SK-N-SH treated with all-trans-retinoic acid at 6 μM for 48 hours (cell line): ENCODE results near the gene ARHGAP21.

Experiments
- ATAC-seq: fragments of 200-7000 bp; cut with Tn5 transposase; 3 replicates; pipeline ENCODE4 v1.9.1; 2020; ENCODE audit warnings: mild to moderate bottlenecking, moderate library complexity
- ARNTL ChIP-seq: fragments of 450-650 bp; formaldehyde crosslinking; IDR thresholded peaks from 2 replicates; pipeline ENCODE4 v1.5.0; 2020; ENCODE audit warnings: low read depth, mild to moderate bottlenecking, moderate library complexity, borderline replicate concordance
- BACH2 ChIP-seq: fragments of 250-450 bp; sonication (Bioruptor Pico); IDR thresholded peaks from 2 replicates; pipeline ENCODE4 v1.9.0; 2021; ENCODE audit warnings: mild to moderate bottlenecking, borderline replicate concordance
- CREB5 ChIP-seq: fragments of 250-450 bp; sonication (Bioruptor Pico); IDR thresholded peaks from 2 replicates; pipeline ENCODE4 v1.5.1; 2020; ENCODE audit warnings: low read depth, mild to moderate bottlenecking, moderate library complexity
- CSDC2 ChIP-seq: fragments of 250-450 bp; sonication (Bioruptor Pico); IDR thresholded peaks from 2 replicates; pipeline ENCODE4 v1.5.0; 2020; ENCODE audit warnings: mild to moderate bottlenecking, moderate library complexity
- CSRNP3 ChIP-seq: fragments of 250-450 bp; sonication (Bioruptor Pico); IDR thresholded peaks from 2 replicates; pipeline ENCODE4 v1.5.1; 2021; ENCODE audit warnings: mild to moderate bottlenecking, moderate library complexity
- ISL1 ChIP-seq: fragments of 250-450 bp; sonication (Bioruptor Pico); IDR thresholded peaks from 2 replicates; pipeline ENCODE4 v2.1.2; 2022; ENCODE audit warnings: mild to moderate bottlenecking, moderate library complexity
- OSR1 ChIP-seq: fragments of 250-450 bp; sonication (Bioruptor Pico); IDR thresholded peaks from 2 replicates; pipeline ENCODE4 v1.8.0; 2022; ENCODE audit warnings: moderate library complexity, mild to moderate bottlenecking, inconsistent platforms
- PATZ1 ChIP-seq: fragments of 250-450 bp; sonication (Bioruptor Pico); IDR thresholded peaks from 2 replicates; pipeline ENCODE4 v1.8.0; 2020; ENCODE audit warnings: mild to moderate bottlenecking, moderate library complexity, borderline replicate concordance
- POU6F1 ChIP-seq: fragments of 250-450 bp; sonication (Bioruptor Pico); IDR thresholded peaks from 2 replicates; pipeline ENCODE4 v1.8.0; 2021; ENCODE audit warnings: low read depth, mild to moderate bottlenecking, moderate library complexity, borderline replicate concordance
- PPARA ChIP-seq: fragments of 250-450 bp; sonication (Bioruptor Pico); IDR thresholded peaks from 2 replicates; pipeline ENCODE4 v1.5.0; 2020; ENCODE audit warnings: mild to moderate bottlenecking, borderline replicate concordance
- RARB ChIP-seq: fragments of 250-450 bp; sonication (Bioruptor Pico); IDR thresholded peaks from 2 replicates; pipeline ENCODE4 v1.8.0; 2021; ENCODE audit warnings: mild to moderate bottlenecking, moderate library complexity
- SNAI2 ChIP-seq: fragments of 250-450 bp; sonication (Bioruptor Pico); IDR thresholded peaks from 2 replicates; pipeline ENCODE4 v1.5.0; 2020; ENCODE audit warnings: mild to moderate bottlenecking, moderate library complexity
- TCF4 ChIP-seq: fragments of 250-450 bp; sonication (Bioruptor Pico); IDR thresholded peaks from 2 replicates; pipeline ENCODE4 v1.8.0; 2021; ENCODE audit warnings: mild to moderate bottlenecking, moderate library complexity, borderline replicate concordance
- TOX ChIP-seq: fragments of 250-450 bp; sonication (Bioruptor Pico); IDR thresholded peaks from 2 replicates; pipeline ENCODE4 v1.8.0; 2021; ENCODE audit warnings: mild to moderate bottlenecking, moderate library complexity, borderline replicate concordance
- TSHZ2 ChIP-seq: fragments of 250-450 bp; sonication (Bioruptor Pico); IDR thresholded peaks from 2 replicates; pipeline ENCODE4 v1.5.0; 2020; ENCODE audit warnings: mild to moderate bottlenecking, moderate library complexity
- ZC3H10 ChIP-seq: fragments of 250-450 bp; sonication (Bioruptor Pico); IDR thresholded peaks from 2 replicates; pipeline ENCODE4 v1.5.1; 2021; ENCODE audit warnings: mild to moderate bottlenecking, moderate library complexity
- ZFP3 ChIP-seq: fragments of 250-450 bp; sonication (Bioruptor Pico); IDR thresholded peaks from 2 replicates; pipeline ENCODE4 v1.5.0; 2020; ENCODE audit warnings: mild to moderate bottlenecking, moderate library complexity
- ZFP30 ChIP-seq: fragments of 450-650 bp; formaldehyde crosslinking; IDR thresholded peaks from 2 replicates; pipeline ENCODE4 v1.5.0; 2022; ENCODE audit warnings: mild to moderate bottlenecking, moderate library complexity
- ZNF565 ChIP-seq: fragments of 450-650 bp; formaldehyde crosslinking; conservative IDR thresholded peaks from 2 replicates; pipeline ENCODE4 v1.5.0; 2020; ENCODE audit warnings: low read depth, mild to moderate bottlenecking, moderate library complexity
- ZNF70 ChIP-seq: fragments of 450-650 bp; formaldehyde crosslinking; IDR thresholded peaks from 2 replicates; pipeline ENCODE4 v1.5.0; 2020; ENCODE audit warnings: mild to moderate bottlenecking, moderate library complexity
- ZNF8 ChIP-seq: fragments of 450-650 bp; formaldehyde crosslinking; IDR thresholded peaks from 2 replicates; pipeline ENCODE4 v1.5.0; 2020; ENCODE audit warnings: mild to moderate bottlenecking, moderate library complexity

ARHGAP21 gene

GRCh38 chr10:24544776-24545175 is 178.9 kb downstream of the ARHGAP21 start (continued):
- no peak for TF ChIP-seq ZFP3 (CRISPR knock-in tag)
- TF ChIP-seq TSHZ2 (CRISPR knock-in tag), result no peak
- TF ChIP-seq, all 23 proteins: peak for 0

GRCh38 chr10:24542314-24543270 is 181.1 kb downstream of the ARHGAP21 start:
- no peak for ATAC-seq

More at GRCh38 chr10:24542314-24543270, 181.1 kb downstream of the ARHGAP21 start:
- TF ChIP-seq ZC3H10 (CRISPR knock-in tag) (no peak), BACH2 (CRISPR knock-in tag) (no peak), ZNF70 (CRISPR knock-in tag) (no peak), ZNF565 (CRISPR knock-in tag) (no peak), POU6F1 (CRISPR knock-in tag) (no peak), ZFP30 (CRISPR knock-in tag) (no peak), SNAI2 (CRISPR knock-in tag) (no peak), OSR1 (CRISPR knock-in tag) (no peak), PATZ1 (CRISPR knock-in tag) (no peak), ISL1 (CRISPR knock-in tag) (no peak), PPARA (CRISPR knock-in tag) (no peak), TOX (CRISPR knock-in tag) (no peak), RARB (no peak), CSDC2 (CRISPR knock-in tag) (no peak), CREB5 (CRISPR knock-in tag) (no peak), TSHZ2 (CRISPR knock-in tag) (no peak), TCF4 (CRISPR knock-in tag) (no peak), ZNF8 (no peak), ARNTL (CRISPR knock-in tag) (no peak), CSRNP3 (no peak)
